ENCODE data around the gene TNFAIP8L3. TPM values are rescaled to one million over a fixed set of nuclear protein-coding genes. Genes with fewer than 3 reads are reported as not detected.

The TNFAIP8L3 gene
- total and polyA plus RNA-seq, 4 donors, result 0.44 to 4.9 (median 1.3) TPM

DNA sequence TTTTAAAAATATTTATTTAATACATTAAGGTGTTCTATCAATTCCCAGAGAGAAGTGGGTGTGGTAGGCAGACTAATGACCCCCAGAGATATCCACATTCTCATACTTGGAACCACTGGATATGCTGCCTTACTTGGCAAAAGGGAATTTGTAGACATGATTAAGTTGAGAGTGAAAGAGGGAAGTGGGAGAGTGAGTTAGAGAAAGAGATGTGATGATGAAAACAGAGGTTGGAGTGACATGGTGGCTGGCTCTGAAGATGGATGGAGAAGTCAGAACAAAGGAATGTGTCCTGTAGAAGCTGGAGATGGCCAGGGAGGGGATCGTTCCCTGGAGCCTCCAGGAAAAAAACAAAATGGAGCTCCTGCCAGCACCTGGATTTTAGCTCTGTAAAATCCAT lies 32.0 kb downstream of the TNFAIP8L3 start:
- Histone ChIP-seq H3K4me3 (ENCODE audit: low read depth in 1 of 3, low read length in 3 of 3) (no peak overlapping the region), H3K9me3 (ENCODE audit: control insufficient read depth in 4 of 4, low read length in 3 of 4) (no peaks in the 10 kb centered on the region), H3K27ac (ENCODE audit: low read depth in 1 of 2, low read length in 2 of 2) (no peak overlapping the region), H3K4me1 (ENCODE audit: control insufficient read depth in 4 of 4, insufficient read depth in 4 of 4, low read length in 3 of 4) (no peaks in the 10 kb centered on the region), H3K27me3 (ENCODE audit: control insufficient read depth in 4 of 4, insufficient read depth in 4 of 4, low read length in 3 of 4) (no peaks in the 10 kb centered on the region), H3K36me3 (ENCODE audit: control insufficient read depth in 4 of 4, insufficient read depth in 3 of 4, low read depth in 1 of 4, low read length in 3 of 4) (no peaks in the 10 kb centered on the region), H3K9ac (ENCODE audit: low read depth in 1 of 2, low read length in 2 of 2) (no peak overlapping the region)
- WGBS, result 87% methylated on average over 1 of the region's 1 CpG
- TF ChIP-seq GABPA (IDR thresholded peaks at IDR 0.05 in 1 of 2, conservative IDR thresholded peaks at IDR 0.05 in 1 of 2) (no peak), YY1 (IDR thresholded peaks at IDR 0.05) (no peak), HNF4A (conservative IDR thresholded peaks at IDR 0.05) (no peak), SP1 (IDR thresholded peaks at IDR 0.05) (no peak), FOXA2 (IDR thresholded peaks at IDR 0.05) (no peak), EGR1 (IDR thresholded peaks at IDR 0.05; ENCODE audit: low read depth in 2 of 2) (no peak), JUND (IDR thresholded peaks at IDR 0.05) (no peak), TAF1 (conservative IDR thresholded peaks at IDR 0.05) (no peak), FOXA1 (IDR thresholded peaks at IDR 0.05) (no peak), HNF4G (IDR thresholded peaks at IDR 0.05) (no peak), RAD21 (IDR thresholded peaks at IDR 0.05) (no peak), NR2F2 (IDR thresholded peaks at IDR 0.05) (no peak), RXRA (IDR thresholded peaks at IDR 0.05) (no peak)
- TF ChIP-seq, protein P1, sequence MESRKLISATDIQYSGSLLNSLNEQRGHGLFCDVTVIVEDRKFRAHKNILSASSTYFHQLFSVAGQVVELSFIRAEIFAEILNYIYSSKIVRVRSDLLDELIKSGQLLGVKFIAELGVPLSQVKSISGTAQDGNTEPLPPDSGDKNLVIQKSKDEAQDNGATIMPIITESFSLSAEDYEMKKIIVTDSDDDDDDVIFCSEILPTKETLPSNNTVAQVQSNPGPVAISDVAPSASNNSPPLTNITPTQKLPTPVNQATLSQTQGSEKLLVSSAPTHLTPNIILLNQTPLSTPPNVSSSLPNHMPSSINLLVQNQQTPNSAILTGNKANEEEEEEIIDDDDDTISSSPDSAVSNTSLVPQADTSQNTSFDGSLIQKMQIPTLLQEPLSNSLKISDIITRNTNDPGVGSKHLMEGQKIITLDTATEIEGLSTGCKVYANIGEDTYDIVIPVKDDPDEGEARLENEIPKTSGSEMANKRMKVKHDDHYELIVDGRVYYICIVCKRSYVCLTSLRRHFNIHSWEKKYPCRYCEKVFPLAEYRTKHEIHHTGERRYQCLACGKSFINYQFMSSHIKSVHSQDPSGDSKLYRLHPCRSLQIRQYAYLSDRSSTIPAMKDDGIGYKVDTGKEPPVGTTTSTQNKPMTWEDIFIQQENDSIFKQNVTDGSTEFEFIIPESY (IDR thresholded peaks at IDR 0.05), result no peak
- TF ChIP-seq, protein P2, sequence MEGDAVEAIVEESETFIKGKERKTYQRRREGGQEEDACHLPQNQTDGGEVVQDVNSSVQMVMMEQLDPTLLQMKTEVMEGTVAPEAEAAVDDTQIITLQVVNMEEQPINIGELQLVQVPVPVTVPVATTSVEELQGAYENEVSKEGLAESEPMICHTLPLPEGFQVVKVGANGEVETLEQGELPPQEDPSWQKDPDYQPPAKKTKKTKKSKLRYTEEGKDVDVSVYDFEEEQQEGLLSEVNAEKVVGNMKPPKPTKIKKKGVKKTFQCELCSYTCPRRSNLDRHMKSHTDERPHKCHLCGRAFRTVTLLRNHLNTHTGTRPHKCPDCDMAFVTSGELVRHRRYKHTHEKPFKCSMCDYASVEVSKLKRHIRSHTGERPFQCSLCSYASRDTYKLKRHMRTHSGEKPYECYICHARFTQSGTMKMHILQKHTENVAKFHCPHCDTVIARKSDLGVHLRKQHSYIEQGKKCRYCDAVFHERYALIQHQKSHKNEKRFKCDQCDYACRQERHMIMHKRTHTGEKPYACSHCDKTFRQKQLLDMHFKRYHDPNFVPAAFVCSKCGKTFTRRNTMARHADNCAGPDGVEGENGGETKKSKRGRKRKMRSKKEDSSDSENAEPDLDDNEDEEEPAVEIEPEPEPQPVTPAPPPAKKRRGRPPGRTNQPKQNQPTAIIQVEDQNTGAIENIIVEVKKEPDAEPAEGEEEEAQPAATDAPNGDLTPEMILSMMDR (IDR thresholded peaks at IDR 0.05; ENCODE audit: low read depth, low read length, missing input control), result no peak
- TF ChIP-seq, protein P3, sequence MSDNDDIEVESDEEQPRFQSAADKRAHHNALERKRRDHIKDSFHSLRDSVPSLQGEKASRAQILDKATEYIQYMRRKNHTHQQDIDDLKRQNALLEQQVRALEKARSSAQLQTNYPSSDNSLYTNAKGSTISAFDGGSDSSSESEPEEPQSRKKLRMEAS (IDR thresholded peaks at IDR 0.05), result no peak
- TF ChIP-seq, protein P4, sequence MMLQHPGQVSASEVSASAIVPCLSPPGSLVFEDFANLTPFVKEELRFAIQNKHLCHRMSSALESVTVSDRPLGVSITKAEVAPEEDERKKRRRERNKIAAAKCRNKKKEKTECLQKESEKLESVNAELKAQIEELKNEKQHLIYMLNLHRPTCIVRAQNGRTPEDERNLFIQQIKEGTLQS (IDR thresholded peaks at IDR 0.05), result no peak
- TF ChIP-seq, protein P5, sequence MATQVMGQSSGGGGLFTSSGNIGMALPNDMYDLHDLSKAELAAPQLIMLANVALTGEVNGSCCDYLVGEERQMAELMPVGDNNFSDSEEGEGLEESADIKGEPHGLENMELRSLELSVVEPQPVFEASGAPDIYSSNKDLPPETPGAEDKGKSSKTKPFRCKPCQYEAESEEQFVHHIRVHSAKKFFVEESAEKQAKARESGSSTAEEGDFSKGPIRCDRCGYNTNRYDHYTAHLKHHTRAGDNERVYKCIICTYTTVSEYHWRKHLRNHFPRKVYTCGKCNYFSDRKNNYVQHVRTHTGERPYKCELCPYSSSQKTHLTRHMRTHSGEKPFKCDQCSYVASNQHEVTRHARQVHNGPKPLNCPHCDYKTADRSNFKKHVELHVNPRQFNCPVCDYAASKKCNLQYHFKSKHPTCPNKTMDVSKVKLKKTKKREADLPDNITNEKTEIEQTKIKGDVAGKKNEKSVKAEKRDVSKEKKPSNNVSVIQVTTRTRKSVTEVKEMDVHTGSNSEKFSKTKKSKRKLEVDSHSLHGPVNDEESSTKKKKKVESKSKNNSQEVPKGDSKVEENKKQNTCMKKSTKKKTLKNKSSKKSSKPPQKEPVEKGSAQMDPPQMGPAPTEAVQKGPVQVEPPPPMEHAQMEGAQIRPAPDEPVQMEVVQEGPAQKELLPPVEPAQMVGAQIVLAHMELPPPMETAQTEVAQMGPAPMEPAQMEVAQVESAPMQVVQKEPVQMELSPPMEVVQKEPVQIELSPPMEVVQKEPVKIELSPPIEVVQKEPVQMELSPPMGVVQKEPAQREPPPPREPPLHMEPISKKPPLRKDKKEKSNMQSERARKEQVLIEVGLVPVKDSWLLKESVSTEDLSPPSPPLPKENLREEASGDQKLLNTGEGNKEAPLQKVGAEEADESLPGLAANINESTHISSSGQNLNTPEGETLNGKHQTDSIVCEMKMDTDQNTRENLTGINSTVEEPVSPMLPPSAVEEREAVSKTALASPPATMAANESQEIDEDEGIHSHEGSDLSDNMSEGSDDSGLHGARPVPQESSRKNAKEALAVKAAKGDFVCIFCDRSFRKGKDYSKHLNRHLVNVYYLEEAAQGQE (IDR thresholded peaks at IDR 0.05), result no peak
- no peak for DNase-seq (ENCODE audit: low spot score)

All from liver (tissue), 9 donors.